H1 (cell line): ENCODE results near the gene CCDC78. TPM values are rescaled to one million over a fixed set of nuclear protein-coding genes. Genes with fewer than 3 reads are reported as not detected.
A peak's percentile ranks its signal among the peaks of the same experiment; 100 is the strongest.

Experiments used
- CTCF ChIA-PET: fragments of 300-600 bp; sonication (Branson Sonifier 250); formaldehyde crosslinking; loops from one replicate; lab custom pipeline; 2021; ENCODE audit not compliant: partially characterized antibody; lab: Charles Lee
- POLR2A ChIA-PET: fragments of 300-600 bp; sonication (Branson Sonifier 250); formaldehyde crosslinking; loops from one replicate; lab custom pipeline; 2021; ENCODE audit warnings: inconsistent platforms; ENCODE audit not compliant: partially characterized antibody; lab: Charles Lee
- DNase-seq, 2 experiments: peaks; one replicate each; pipeline versions ENCODE4 v3.0.0 to v3.0.0-alpha.2; 2010 to 2022; ENCODE audit warnings: low spot score in 2 of 2, low read depth in 1 of 2, mixed read lengths in 1 of 2
- FAIRE-seq: peaks from 2 replicates; lab custom pipeline; 2011; peaks lifted over from hg19 to GRCh38; lab: Jason Lieb, UNC
- H2AFZ ChIP-seq: 2 replicates; pipeline ENCODE4 v1.8.1; 2012; ENCODE audit warnings: low read length, inconsistent platforms
- H2AK5ac ChIP-seq: 2 replicates; pipeline ENCODE4 v1.6.1; 2013; ENCODE audit warnings: low read depth, low read length
- H2BK120ac ChIP-seq: replicated peaks from 2 replicates; pipeline ENCODE3; 2013; ENCODE audit warnings: low read depth, low read length, inconsistent platforms
- H2BK12ac ChIP-seq: 2 replicates; pipeline ENCODE4 v1.6.1; 2013; ENCODE audit warnings: low read depth, low read length
- H2BK15ac ChIP-seq: 2 replicates; pipeline ENCODE4 v1.6.1; 2013; ENCODE audit warnings: low read length
- H2BK20ac ChIP-seq: 2 replicates; pipeline ENCODE4 v1.6.1; 2013; ENCODE audit warnings: low read length
- H2BK5ac ChIP-seq: 2 replicates; pipeline ENCODE4 v1.6.1; 2013; ENCODE audit warnings: low read depth, low read length
- H3K14ac ChIP-seq: 2 replicates; pipeline ENCODE4 v1.6.1; 2013; ENCODE audit warnings: inconsistent platforms; ENCODE audit not compliant: insufficient read length
- H3K18ac ChIP-seq: 2 replicates; pipeline ENCODE4 v1.6.1; 2013; ENCODE audit warnings: low read length; ENCODE audit errors: extremely low read depth
- H3K23ac ChIP-seq: 2 replicates; pipeline ENCODE4 v1.6.1; 2013; ENCODE audit warnings: inconsistent platforms; ENCODE audit not compliant: insufficient read length
- H3K23me2 ChIP-seq: 2 replicates; pipeline ENCODE4 v1.6.1; 2013; ENCODE audit warnings: low read depth, low read length
- H3K27ac ChIP-seq: 2 replicates; pipeline ENCODE4 v1.6.1; 2011; ENCODE audit warnings: low read depth, low read length, inconsistent platforms
- H3K27me3 ChIP-seq, 4 experiments: replicated peaks in 1 of 4; 1 replicate in 1 of 4; 2 replicates in 3 of 4; pipeline versions ENCODE4 v1.6.1 to v1.8.1; 2011 to 2013; ENCODE audit warnings: low read length in 3 of 4, mild to moderate bottlenecking in 3 of 4, inconsistent platforms in 2 of 4, mixed read lengths in 2 of 4, moderate library complexity in 1 of 4; ENCODE audit not compliant: control insufficient read depth in 3 of 4, insufficient read depth in 3 of 4; ENCODE audit errors: extremely low read depth in 1 of 4
- H3K36me3 ChIP-seq, 4 experiments: 2 replicates each; pipeline versions ENCODE4 v1.6.1 to v1.8.1; 2011 to 2013; ENCODE audit warnings: mild to moderate bottlenecking in 4 of 4, low read length in 3 of 4, moderate library complexity in 2 of 4, control low read depth in 1 of 4, inconsistent platforms in 1 of 4; ENCODE audit not compliant: insufficient read depth in 4 of 4, control insufficient read depth in 2 of 4
- H3K4ac ChIP-seq: replicated peaks from 2 replicates; pipeline ENCODE3; 2013; ENCODE audit warnings: low read length, low read depth, mixed read lengths, inconsistent platforms; ENCODE audit not compliant: insufficient read length
- H3K4me1 ChIP-seq, 4 experiments: replicated peaks in 1 of 4; 1 replicate in 1 of 4; 2 replicates in 3 of 4; pipeline versions ENCODE4 v1.6.1 to v1.8.1; 2011 to 2013; ENCODE audit warnings: low read length in 3 of 4, inconsistent platforms in 2 of 4, mixed read lengths in 1 of 4; ENCODE audit not compliant: insufficient read depth in 4 of 4, control insufficient read depth in 3 of 4
- H3K4me2 ChIP-seq, 2 experiments: 2 replicates each; pipeline versions ENCODE4 v1.6.1 to v1.8.1; 2011 to 2013; ENCODE audit warnings: low read depth in 2 of 2, low read length in 2 of 2, control low read depth in 1 of 2, inconsistent platforms in 1 of 2, mild to moderate bottlenecking in 1 of 2; ENCODE audit not compliant: insufficient read depth in 1 of 2
- H3K4me3 ChIP-seq, 4 experiments: fragments of 200-600, 300-600 bp in 1 of 4; sonication (generic), shearing (Covaris generic), sonication (Bioruptor Twin) in 1 of 4; 2 replicates each; pipeline versions ENCODE4 v1.5.1 to v1.8.1; 2011 to 2016; ENCODE audit warnings: low read length in 4 of 4, low read depth in 3 of 4, control low read depth in 2 of 4, inconsistent platforms in 2 of 4, mild to moderate bottlenecking in 2 of 4, mixed read lengths in 1 of 4, moderate library complexity in 1 of 4; ENCODE audit not compliant: insufficient read depth in 2 of 4; ENCODE audit errors: extremely low read depth in 1 of 4
- H3K56ac ChIP-seq: replicated peaks from 2 replicates; pipeline ENCODE3; 2013; ENCODE audit warnings: low read depth, mild to moderate bottlenecking, mixed read lengths, low read length, inconsistent platforms; ENCODE audit not compliant: insufficient read length
- H3K79me1 ChIP-seq: 2 replicates; pipeline ENCODE4 v1.6.1; 2013; ENCODE audit warnings: low read depth, low read length, control low read depth
- H3K79me2 ChIP-seq, 2 experiments: 2 replicates each; pipeline versions ENCODE4 v1.6.1 to v1.8.1; 2012 to 2013; ENCODE audit warnings: low read length in 2 of 2, mild to moderate bottlenecking in 2 of 2, inconsistent platforms in 1 of 2; ENCODE audit not compliant: insufficient read depth in 2 of 2, control insufficient read depth in 1 of 2
- H3K9ac ChIP-seq, 4 experiments: replicated peaks in 1 of 4; 1 replicate in 1 of 4; 2 replicates in 3 of 4; pipeline versions ENCODE4 v1.6.1 to v1.8.1; 2011 to 2013; ENCODE audit warnings: low read depth in 3 of 4, low read length in 3 of 4, control low read depth in 2 of 4, mild to moderate bottlenecking in 2 of 4, moderate library complexity in 2 of 4, inconsistent platforms in 1 of 4; ENCODE audit errors: extremely low read depth in 1 of 4
- H3K9me3 ChIP-seq, 2 experiments: 2 replicates each; pipeline versions ENCODE4 v1.6.1 to v1.8.1; 2012 to 2013; ENCODE audit warnings: mild to moderate bottlenecking in 2 of 2, moderate library complexity in 2 of 2, control low read depth in 1 of 2, inconsistent platforms in 1 of 2, low read depth in 1 of 2, low read length in 1 of 2, mixed read lengths in 1 of 2; ENCODE audit not compliant: insufficient read depth in 2 of 2
- H4K20me1 ChIP-seq, 2 experiments: replicated peaks in 1 of 2; 2 replicates each; pipeline versions ENCODE3 to v1.8.1; 2011 to 2013; ENCODE audit warnings: inconsistent platforms in 2 of 2, low read length in 2 of 2, mild to moderate bottlenecking in 1 of 2; ENCODE audit not compliant: insufficient read depth in 2 of 2, control insufficient read depth in 1 of 2
- H4K5ac ChIP-seq: 2 replicates; pipeline ENCODE4 v1.6.1; 2013; ENCODE audit warnings: low read length, low read depth, mixed read lengths, inconsistent platforms; ENCODE audit not compliant: insufficient read length
- H4K8ac ChIP-seq: 2 replicates; pipeline ENCODE4 v1.8.0; 2013; ENCODE audit warnings: mild to moderate bottlenecking, moderate library complexity, low read length, inconsistent platforms; ENCODE audit not compliant: insufficient read depth; ENCODE audit errors: extremely low read depth
- H4K91ac ChIP-seq: replicated peaks from 2 replicates; pipeline ENCODE3; 2013; ENCODE audit warnings: low read length, mixed read lengths, inconsistent platforms; ENCODE audit not compliant: insufficient read length
- ASH2L ChIP-seq: fragments of 200-600, 300-600 bp; sonication (generic); IDR thresholded peaks from one replicate; pipeline ENCODE4 v1.7.1; 2017; ENCODE audit warnings: low read length
- CTCF ChIP-seq, 3 experiments: IDR thresholded peaks; 1 replicate in 2 of 3; 2 replicates in 1 of 3; pipeline versions ENCODE4 v1.5.1 to v1.6.1; 2011; ENCODE audit warnings: low read length in 3 of 3, mild to moderate bottlenecking in 3 of 3, inconsistent platforms in 2 of 3, low read depth in 1 of 3, moderate library complexity in 1 of 3; ENCODE audit not compliant: insufficient read depth in 1 of 3; ENCODE audit errors: control extremely low read depth in 1 of 3
- HDAC2 ChIP-seq, 2 experiments: fragments of 300-600 bp in 1 of 2; sonication (generic) in 1 of 2; IDR thresholded peaks; 2 replicates each; pipeline ENCODE4 v1.6.1; 2011 to 2012; ENCODE audit warnings: low read depth in 2 of 2, low read length in 2 of 2, mild to moderate bottlenecking in 2 of 2, moderate library complexity in 2 of 2, borderline replicate concordance in 1 of 2, inconsistent platforms in 1 of 2
- RNF2 ChIP-seq: fragments of 200-900, 300-1000 bp; sonication (generic); IDR thresholded peaks from 2 replicates; pipeline ENCODE4 v1.7.1; 2016; ENCODE audit warnings: borderline replicate concordance, low read depth, mild to moderate bottlenecking, antibody characterized with exemption, low read length; ENCODE audit not compliant: poor library complexity, severe bottlenecking; ENCODE audit errors: missing control alignments
- RXRA ChIP-seq: IDR thresholded peaks from 2 replicates; pipeline ENCODE4 v1.6.1; 2011; ENCODE audit warnings: low read depth, mild to moderate bottlenecking, low read length, moderate library complexity; ENCODE audit not compliant: insufficient read depth
- SAP30 ChIP-seq: fragments of 300-600 bp; sonication (generic); IDR thresholded peaks from 2 replicates; pipeline ENCODE4 v1.7.1; 2012; ENCODE audit warnings: low read length, moderate library complexity, mild to moderate bottlenecking, inconsistent platforms; ENCODE audit not compliant: insufficient read depth, insufficient replicate concordance
- TAF1 ChIP-seq: IDR thresholded peaks from 2 replicates; pipeline ENCODE4 v1.6.1; 2011; ENCODE audit warnings: mild to moderate bottlenecking, low read depth, low read length
- WGBS, 2 experiments: shearing (Covaris generic) in 1 of 2; methylation state at CpG; one replicate each; pipeline versions ENCODE4 v1.1.6 to v1.1.7; 2013 to 2015; ENCODE audit warnings: low lambda C conversion rate in 2 of 2, mixed read lengths in 2 of 2, inconsistent platforms in 1 of 2, low coverage in 1 of 2, missing lambda C conversion rate in 1 of 2; ENCODE audit not compliant: insufficient replicate concordance in 2 of 2, insufficient coverage in 1 of 2, insufficient read length in 1 of 2; ENCODE audit errors: extremely low coverage in 1 of 2, missing lambda C conversion rate in 1 of 2; 5-methylcytosine and 5-hydroxymethylcytosine counted together
- polyA plus RNA-seq, 7 experiments: library from polyadenylated mRNA; depleted of rRNA in 3 of 7; stranded (reverse) in 5 of 7; unstranded in 2 of 7; fragments of >200 nt in 5 of 7; fragments of 200-250 nt in 2 of 7; gene quantifications; 1 replicate in 5 of 7; 2 replicates in 1 of 7; 4 replicates in 1 of 7; pipeline versions ENCODE4 v1.2.1 to v1.2.3, GENCODE V29; 2011 to 2013; ENCODE audit warnings: missing spikeins in 2 of 7, mixed read lengths in 2 of 7
- total RNA-seq: library from RNA; stranded (reverse); fragmentation: NEBNext Ultra II Directional; extraction: Animal tissue kit (Norgen Biotek cat#: 25700); gene quantifications from 2 replicates; pipeline ENCODE4 v1.2.1, GENCODE V29; 2021

The CCDC78 gene
- total and polyA plus RNA-seq, 2 of the 8 experiments (the other 6 are each of a cell fraction or from before 2014, with no cell fraction given), result 7.1 to 8.5 TPM

GRCh38 chr16:720447-720989 is 5.7 kb downstream of the CCDC78 start:
- Histone ChIP-seq H3K4me3 (peak overlapping the region; percentile 75 to 77 (median 76)), H3K14ac (no peak overlapping the region), H2AFZ (no peak overlapping the region), H2BK15ac (no peak overlapping the region), H3K27ac (peak overlapping the region; percentile 89; the same call in 1 of the 2 replicates), H3K79me1 (no peaks in the 10 kb centered on the region), H3K56ac (peak overlapping the region; percentile 95), H3K9me3 (no peaks in the 10 kb centered on the region; a peak in 1 of 4 replicates), H3K9ac (peak overlapping the region; percentile 42 to 88 (median 80)), H3K23me2 (peaks cover 12% of the 10 kb centered on the region; the same call in 1 of the 2 replicates), H2BK5ac (peak overlapping the region; percentile 95), H2AK5ac (no peak overlapping the region), H4K8ac (peak overlapping the region; percentile 93), H3K18ac (peak overlapping the region; percentile 90; the same call in 1 of the 2 replicates), H3K79me2 (no peaks in the 10 kb centered on the region), H3K4me2 (peak overlapping the region; percentile 76 to 83), H3K23ac (no peak overlapping the region), H2BK12ac (no peak overlapping the region; the same call in 1 of the 2 replicates), H3K36me3 (peaks cover 0 to 6% (median 0%) of the 10 kb centered on the region in 4 experiments; a peak in 1 of 8 replicates), H4K5ac (peak overlapping the region; percentile 83), H2BK120ac (no peak overlapping the region), H3K4ac (peak overlapping the region; percentile 96), H3K4me1 (peaks cover 0 to 26% (median 17%) of the 10 kb centered on the region in 4 experiments; a peak in 5 of 7 replicates), H3K27me3 (peaks cover 0 to 26% (median 10%) of the 10 kb centered on the region in 4 experiments; a peak in 4 of 7 replicates), H2BK20ac (no peak overlapping the region), H4K91ac (peak overlapping the region; percentile 91), H4K20me1 (peaks cover 6 to 19% of the 10 kb centered on the region in 2 experiments)
- no peak for TF ChIP-seq TAF1
- TF ChIP-seq SAP30, result peak; percentile 16
- TF ChIP-seq CTCF (IDR thresholded peaks at IDR 0.05; ENCODE audit: control extremely low read depth in 1 of 3, insufficient read depth in 1 of 3, low read depth in 1 of 3, low read length in 3 of 3), result peak in 2 of 3 experiments; percentile 14 to 15; a peak in 2 of 4 replicates
- TF ChIP-seq RNF2, result no peak
- TF ChIP-seq RXRA, result no peak
- TF ChIP-seq HDAC2 (IDR thresholded peaks at IDR 0.05; ENCODE audit: borderline replicate concordance in 1 of 2, low read depth in 2 of 2, low read length in 2 of 2), result 0 out of 4 replicates have a peak, but pooled peaks of 1 of the 2 experiments have one; percentile 16
- peak; percentile 28 for TF ChIP-seq ASH2L
- no peak for DNase-seq
- ChIA-PET CTCF (interaction anchor here (0.7 to 35.8 kb wide), 8 partner anchors 3 to 328 kb away, joined by 3 to 977 read pairs (median 6); partner anchors contain the start of genes ANTKMT, CCDC78, CHTF18 and CIAO3), POLR2A (interaction anchor here (0.6 to 23.0 kb wide), 27 partner anchors 4 to 134 kb away, joined by 3 to 353 read pairs (median 5); partner anchors contain the start of genes ANTKMT, CCDC78, CHTF18 and CIAO3)
- no peak for FAIRE-seq
- WGBS, 2 experiments, result 0% methylated on average over 34 of the region's 38 CpGs; no CpG with 5 or more reads in 1 of the 2 experiments
